NOMO-1 treated with dmso at 0.1 percent for 144 hours (cell line): Measurements from ENCODE around the gene APIP.
A peak's percentile ranks its signal among the peaks of the same experiment; 100 is the strongest.

Source experiments
- DNase-seq: peaks from one replicate; lab custom pipeline; 2025; ENCODE audit not compliant: unreplicated experiment; lab: John Stamatoyannopoulos, UW

APIP gene

GRCh38 chr11:34844463-34845112 is 71.6 kb downstream of the APIP start:
- no peak for DNase-seq

DNA sequence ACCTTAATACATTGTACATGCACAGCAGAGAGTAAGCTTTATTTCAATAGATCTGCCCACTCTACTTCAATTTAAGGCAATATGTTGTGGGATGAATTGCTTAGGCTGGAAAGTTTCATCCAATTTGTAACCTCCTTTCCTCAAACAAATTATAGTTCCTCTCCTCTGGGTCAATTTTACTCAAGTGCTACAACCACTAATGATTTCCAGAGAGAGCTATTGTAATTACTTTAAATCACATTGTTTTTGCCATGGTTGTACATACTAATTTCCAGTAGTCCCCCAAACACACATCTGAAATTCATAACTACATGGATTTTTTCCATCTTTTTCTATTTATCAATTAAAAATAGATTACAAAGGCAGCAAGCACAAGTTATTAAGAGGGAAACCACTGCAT is 72.9 kb downstream of the APIP start:
- DNase-seq, result no peak

GRCh38 chr11:34840736-34841386 is 75.3 kb downstream of the APIP start:
- peak; percentile 71 for DNase-seq

DNA sequence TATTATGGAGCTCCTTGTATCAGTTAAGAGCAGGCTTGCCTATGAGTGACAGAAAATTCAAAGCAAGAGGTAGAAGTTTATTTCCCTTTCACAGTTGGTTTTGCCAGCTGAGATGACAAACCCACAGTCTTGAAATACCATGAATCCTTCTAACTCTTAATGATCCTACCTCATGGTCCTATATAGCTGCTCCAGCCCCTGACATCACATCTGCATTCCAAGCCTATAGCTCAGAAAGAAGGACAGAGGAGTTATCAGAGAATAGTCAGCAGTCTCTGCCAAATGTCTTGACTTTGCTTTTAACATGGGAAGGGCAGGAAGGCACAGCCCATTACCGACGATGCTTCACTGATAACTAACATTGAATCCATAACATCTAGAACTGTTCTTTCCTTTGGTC is 76.2 kb downstream of the APIP start:
- no peak for DNase-seq

DNA sequence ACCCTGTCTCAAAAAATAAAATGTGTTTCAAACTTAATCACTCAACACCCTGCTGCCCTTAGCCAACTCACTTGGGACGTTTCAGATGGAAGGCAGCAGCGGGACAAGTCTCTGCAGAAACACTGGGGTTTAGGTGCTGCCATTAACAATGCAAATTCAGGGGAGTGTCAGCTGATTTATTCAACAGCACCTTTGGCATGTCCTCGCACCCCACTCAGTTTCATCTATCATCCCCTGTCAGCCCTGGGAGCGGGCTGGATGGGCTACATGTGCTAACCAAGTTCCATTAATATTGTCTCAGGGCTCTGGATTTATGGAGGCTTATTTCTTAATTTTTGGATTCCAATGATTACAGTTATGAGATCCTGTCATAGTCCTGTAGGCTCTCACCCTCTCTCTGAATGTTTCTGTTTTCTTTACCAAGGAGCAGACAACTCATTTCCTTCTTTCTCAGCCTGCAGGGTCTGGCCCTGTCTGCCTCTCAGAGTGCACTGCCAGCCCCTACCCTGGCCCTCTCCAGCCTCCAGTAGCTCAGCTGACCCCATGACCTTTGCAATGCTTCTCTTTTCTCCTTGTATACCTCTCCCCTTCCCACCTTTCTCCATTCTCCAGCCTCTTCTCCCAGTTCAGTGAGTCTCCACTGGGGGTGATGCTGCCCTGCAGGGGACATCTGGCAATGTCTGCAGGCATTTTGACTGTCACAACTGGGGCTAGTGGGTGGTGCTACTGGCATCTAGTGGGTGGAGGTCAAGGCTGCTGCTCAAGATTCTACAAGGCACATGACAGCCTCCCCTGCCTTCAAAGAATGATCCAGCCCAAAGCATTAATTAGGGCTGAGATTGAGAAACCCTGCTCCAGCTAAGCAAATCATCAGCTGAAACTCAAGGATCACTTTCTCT is 79.0 kb downstream of the APIP start:
- DNase-seq, result no peak

DNA sequence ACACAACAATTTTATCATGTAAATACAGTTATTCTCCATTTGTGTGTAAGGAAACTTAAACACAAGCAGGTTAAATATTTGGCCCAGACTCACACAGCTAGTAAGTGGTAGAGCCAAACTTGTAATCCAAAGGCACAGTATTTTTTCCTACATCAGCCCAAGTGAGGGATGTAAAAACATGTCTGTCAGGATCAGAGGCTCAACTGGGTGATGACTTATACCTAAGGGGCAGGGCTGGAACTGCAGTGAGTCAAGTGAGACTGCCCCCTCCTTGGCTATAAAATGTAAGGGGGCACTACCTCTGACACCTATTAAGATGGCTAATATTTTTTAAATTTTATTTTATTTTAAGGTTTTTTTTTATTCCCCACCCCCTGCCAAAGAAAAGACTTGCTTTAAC is 82.6 kb downstream of the APIP start:
- no peak for DNase-seq
